Body of pancreas (tissue), 4 donors: ENCODE data around the gene NEO1. TPM values are rescaled to one million over a fixed set of nuclear protein-coding genes. Genes with fewer than 3 reads are reported as not detected.

ENCODE experiments used
- ATAC-seq: fragments of 150-250 bp; one replicate; pipeline ENCODE4 v1.9.1; 2016
- DNase-seq, 4 donors: peaks; one replicate each; pipeline ENCODE4 v3.0.0-alpha.2; 2019
- H3K27ac ChIP-seq, 4 donors: fragments of 200-600 bp; sonication (generic); 1 replicate in 3 of 4; 2 replicates in 1 of 4; pipeline versions ENCODE4 v1.5.1 to v1.6.1; 2016 to 2019; ENCODE audit warnings: mild to moderate bottlenecking in 1 of 4, mixed read lengths in 1 of 4, moderate library complexity in 1 of 4
- H3K27me3 ChIP-seq, 2 donors: fragments of 200-600 bp; sonication (generic); one replicate each; pipeline ENCODE4 v1.6.0; 2016; ENCODE audit warnings: mild to moderate bottlenecking in 1 of 2
- H3K36me3 ChIP-seq, 2 donors: fragments of 200-600 bp; sonication (generic); replicated peaks in 1 of 2; 2 replicates each; pipeline ENCODE4 v1.5.1; 2016; ENCODE audit warnings: low read depth in 2 of 2; ENCODE audit not compliant: insufficient read depth in 1 of 2
- H3K4me1 ChIP-seq: fragments of 200-600 bp; sonication (generic); one replicate; pipeline ENCODE4 v1.6.0; 2016
- H3K4me3 ChIP-seq, 2 donors: fragments of 200-600 bp; sonication (generic); 1 replicate in 1 of 2; 2 replicates in 1 of 2; pipeline ENCODE4 v1.5.1; 2016 to 2019
- H3K9me3 ChIP-seq, 3 donors: fragments of 200-600 bp; sonication (generic); 1 replicate in 2 of 3; 2 replicates in 1 of 3; pipeline ENCODE4 v1.5.1; 2016
- CTCF ChIP-seq, 7 experiments: fragments of 450-650 bp in 4 of 7; fragments of 200-600 bp in 3 of 7; sonication (generic) in 3 of 7; IDR thresholded peaks; one replicate each; pipeline ENCODE4 v1.5.1; 2016 to 2019; ENCODE audit warnings: antibody characterized with exemption in 7 of 7
- POLR2A ChIP-seq, 3 donors: fragments of 450-650 bp; IDR thresholded peaks; one replicate each; pipeline ENCODE4 v1.6.1; 2016; ENCODE audit warnings: antibody characterized with exemption in 3 of 3, mild to moderate bottlenecking in 2 of 3
- WGBS, 2 donors: methylation state at CpG; one replicate each; pipeline ENCODE4 v1.1.5; 2017; 5-methylcytosine and 5-hydroxymethylcytosine counted together
- intact Hi-C: fragments of 100-400 bp; cut with DNase I; formaldehyde crosslinking; loops from one replicate; pipeline ENCODE4 v1.15.1; 2023
- total RNA-seq, 2 donors: library from RNA; depleted of rRNA; stranded (reverse); fragments of >200 nt; gene quantifications; one replicate each; pipeline ENCODE4 v1.1.0, GENCODE V29; 2016

Gene NEO1
- total RNA-seq, 2 donors from 2014 or later = 18.2 to 29.7 TPM

GRCh38 chr15:73330206-73331051, 278.2 kb downstream of the NEO1 start:
- 70 to 86% methylated on average over 8 to 15 of the region's 15 CpGs for WGBS, 2 donors
- ATAC-seq = no peak
- intact Hi-C loops = no loop called here

GRCh38 chr15:73331501-73331900, 279.2 kb downstream of the NEO1 start:
- no peak for DNase-seq
- intact Hi-C loops = no loop called here

More at GRCh38 chr15:73330206-73331051, 278.2 kb downstream of the NEO1 start:
- Histone ChIP-seq H3K27ac (no peak overlapping the region), H3K4me1 (no peaks in the 10 kb centered on the region), H3K36me3 (no peaks in the 10 kb centered on the region), H3K9me3 (no peaks in the 10 kb centered on the region), H3K27me3 (no peaks in the 10 kb centered on the region), H3K4me3 (no peak overlapping the region)
- TF ChIP-seq POLR2A (IDR thresholded peaks at IDR 0.05) (no peak), CTCF (IDR thresholded peaks at IDR 0.05) (no peak)
- no peak for DNase-seq

GRCh38 chr15:73331991-73332925, 280.0 kb downstream of the NEO1 start:
- no peaks in the 10 kb centered on the region for H3K36me3 ChIP-seq
- WGBS, 2 donors = 80 to 92% methylated on average over 16 to 17 of the region's 19 CpGs
- H3K27ac ChIP-seq = no peak overlapping the region
- no peak for DNase-seq
- no peaks in the 10 kb centered on the region for H3K27me3 ChIP-seq
- intact Hi-C loops = no loop called here
- no peaks in the 10 kb centered on the region for H3K9me3 ChIP-seq
- H3K4me1 ChIP-seq = no peaks in the 10 kb centered on the region
- no peak for ATAC-seq
- no peak overlapping the region for H3K4me3 ChIP-seq
- no peak for TF ChIP-seq POLR2A (IDR thresholded peaks at IDR 0.05)
- no peak for TF ChIP-seq CTCF (IDR thresholded peaks at IDR 0.05)

More at GRCh38 chr15:73331501-73331900, 279.2 kb downstream of the NEO1 start:
- Histone ChIP-seq H3K36me3 (no peaks in the 10 kb centered on the region), H3K27me3 (no peaks in the 10 kb centered on the region), H3K4me3 (no peak overlapping the region), H3K27ac (no peak overlapping the region), H3K4me1 (no peaks in the 10 kb centered on the region), H3K9me3 (no peaks in the 10 kb centered on the region)
- no peak for TF ChIP-seq CTCF (IDR thresholded peaks at IDR 0.05)
- no peak for TF ChIP-seq POLR2A (IDR thresholded peaks at IDR 0.05)
- 80 to 93% methylated on average over 5 of the region's 5 CpGs for WGBS, 2 donors
- no peak for ATAC-seq

GRCh38 chr15:73333001-73333400, 280.7 kb downstream of the NEO1 start:
- no peaks in the 10 kb centered on the region for H3K36me3 ChIP-seq
- no peaks in the 10 kb centered on the region for H3K9me3 ChIP-seq
- ATAC-seq = no peak
- DNase-seq = no peak
- no peak overlapping the region for H3K27ac ChIP-seq
- intact Hi-C loops = no loop called here
- H3K4me1 ChIP-seq = no peaks in the 10 kb centered on the region
- H3K27me3 ChIP-seq = no peaks in the 10 kb centered on the region
- TF ChIP-seq POLR2A (IDR thresholded peaks at IDR 0.05) (no peak), CTCF (IDR thresholded peaks at IDR 0.05) (no peak)
- no peak overlapping the region for H3K4me3 ChIP-seq
- WGBS, 2 donors = 37 to 62% methylated on average over 2 of the region's 2 CpGs
